Prostate gland (tissue), 2 donors: ENCODE results near the gene ENTPD3.

ENCODE experiments used
- CTCF ChIP-seq, 4 experiments: fragments of 200-600 bp in 2 of 4; fragments of 450-650 bp in 2 of 4; sonication (generic) in 2 of 4; IDR thresholded peaks; 1 replicate in 3 of 4; 2 replicates in 1 of 4; pipeline ENCODE4 v1.5.1; 2016 to 2019; ENCODE audit warnings: antibody characterized with exemption in 4 of 4, mild to moderate bottlenecking in 2 of 4, moderate library complexity in 2 of 4
- POLR2A ChIP-seq: fragments of 450-650 bp; IDR thresholded peaks from one replicate; pipeline ENCODE4 v1.6.1; 2016; ENCODE audit warnings: antibody characterized with exemption, mild to moderate bottlenecking

- TF ChIP-seq CTCF (IDR thresholded peaks at IDR 0.05) (no peak), POLR2A (no peak)
These were observed 20.6 kb downstream of the ENTPD3 start for GRCh38 chr3:40407611-40408010.
